Uterus (tissue), 4 donors: ENCODE measurements around the gene SLCO3A1. TPM values are rescaled to one million over a fixed set of nuclear protein-coding genes. Genes with fewer than 3 reads are reported as not detected.
"Not testable (repeated sequence)": the region's sequence is repeated elsewhere in the genome, so short reads cannot be mapped to it uniquely, and the experiment has no call there.

ENCODE experiments used
- DNase-seq, 2 donors: peaks; one replicate each; pipeline ENCODE4 v3.0.0-alpha.2; 2019 to 2020
- H3K27ac ChIP-seq, 2 donors: fragments of 200-600 bp; sonication (generic); 1 replicate in 1 of 2; 2 replicates in 1 of 2; pipeline ENCODE4 v1.5.1; 2016 to 2018
- H3K27me3 ChIP-seq, 2 donors: fragments of 200-600 bp; sonication (generic); one replicate each; pipeline ENCODE4 v1.5.1; 2018 to 2019; ENCODE audit warnings: control low read depth in 1 of 2
- H3K36me3 ChIP-seq, 2 donors: fragments of 200-600 bp; sonication (generic); one replicate each; pipeline ENCODE4 v1.5.1; 2019; ENCODE audit warnings: control low read depth in 1 of 2
- H3K4me1 ChIP-seq, 2 donors: fragments of 200-600 bp; sonication (generic); one replicate each; pipeline ENCODE4 v1.5.1; 2018 to 2019; ENCODE audit warnings: control low read depth in 1 of 2
- H3K4me3 ChIP-seq, 2 donors: fragments of 200-600 bp; sonication (generic); 1 replicate in 1 of 2; 2 replicates in 1 of 2; pipeline ENCODE4 v1.5.1; 2018 to 2019; ENCODE audit warnings: mild to moderate bottlenecking in 1 of 2
- H3K9me3 ChIP-seq, 2 donors: fragments of 200-600 bp; sonication (generic); one replicate each; pipeline ENCODE4 v1.5.1; 2019; ENCODE audit warnings: control low read depth in 1 of 2
- POLR2A ChIP-seq, 2 donors: fragments of 450-650 bp; IDR thresholded peaks; one replicate each; pipeline ENCODE4 v1.6.1; 2016; ENCODE audit warnings: antibody characterized with exemption in 2 of 2, mild to moderate bottlenecking in 1 of 2, moderate library complexity in 1 of 2
- intact Hi-C: fragments of 100-400 bp; cut with DNase I; formaldehyde crosslinking; loops from one replicate; pipeline ENCODE4 v1.15.1; 2023; ENCODE audit warnings: low total_unique reads
- total RNA-seq, 4 donors: library from RNA; depleted of rRNA in 3 of 4; stranded (reverse); fragments of >200 nt in 3 of 4; gene quantifications; one replicate each; pipeline versions ENCODE4 v1.1.0 to v1.2.4, GENCODE V29; 2014 to 2023
- TF ChIP-seq, protein P1 (sequence below), 4 experiments: fragments of 200-600 bp in 2 of 4; fragments of 450-650 bp in 2 of 4; sonication (generic) in 2 of 4; IDR thresholded peaks; one replicate each; pipeline ENCODE4 v1.5.1; 2016 to 2019; ENCODE audit warnings: antibody characterized with exemption in 4 of 4, mild to moderate bottlenecking in 2 of 4, moderate library complexity in 1 of 4
- donor health status: DM: yes; HTN: yes; CAD: no.

Gene SLCO3A1
- total RNA-seq, 4 donors from 2014 or later = 4.4 to 26.1 (median 9.5) TPM

DNA sequence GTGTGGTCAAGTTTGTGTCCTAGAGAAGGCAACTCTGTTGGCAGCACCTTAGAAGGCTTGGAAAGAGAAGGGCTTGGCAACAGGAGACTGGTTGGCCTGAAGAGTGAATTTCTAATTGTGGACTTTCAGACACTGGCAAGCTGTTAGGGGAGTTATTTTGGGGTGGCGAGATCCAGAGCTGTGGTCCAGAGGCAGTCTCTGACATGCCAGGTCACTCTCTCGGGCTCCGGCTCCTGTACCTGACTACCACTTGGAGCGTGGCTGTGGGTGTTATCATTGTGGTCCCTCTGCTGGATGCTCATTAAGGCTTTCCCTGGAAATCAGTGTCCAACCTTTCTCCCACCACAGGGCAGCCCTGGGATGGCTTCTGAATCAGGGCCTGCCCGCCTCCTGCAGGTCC, 209.0 kb downstream of the SLCO3A1 start:
- H3K4me1 ChIP-seq = no peaks in the 10 kb centered on the region
- DNase-seq = no peak
- H3K27me3 ChIP-seq = no peaks in the 10 kb centered on the region
- H3K4me3 ChIP-seq = no peak overlapping the region
- H3K9me3 ChIP-seq = no peaks in the 10 kb centered on the region
- H3K27ac ChIP-seq = no peak overlapping the region
- no peaks in the 10 kb centered on the region for H3K36me3 ChIP-seq
- TF ChIP-seq, protein P1, sequence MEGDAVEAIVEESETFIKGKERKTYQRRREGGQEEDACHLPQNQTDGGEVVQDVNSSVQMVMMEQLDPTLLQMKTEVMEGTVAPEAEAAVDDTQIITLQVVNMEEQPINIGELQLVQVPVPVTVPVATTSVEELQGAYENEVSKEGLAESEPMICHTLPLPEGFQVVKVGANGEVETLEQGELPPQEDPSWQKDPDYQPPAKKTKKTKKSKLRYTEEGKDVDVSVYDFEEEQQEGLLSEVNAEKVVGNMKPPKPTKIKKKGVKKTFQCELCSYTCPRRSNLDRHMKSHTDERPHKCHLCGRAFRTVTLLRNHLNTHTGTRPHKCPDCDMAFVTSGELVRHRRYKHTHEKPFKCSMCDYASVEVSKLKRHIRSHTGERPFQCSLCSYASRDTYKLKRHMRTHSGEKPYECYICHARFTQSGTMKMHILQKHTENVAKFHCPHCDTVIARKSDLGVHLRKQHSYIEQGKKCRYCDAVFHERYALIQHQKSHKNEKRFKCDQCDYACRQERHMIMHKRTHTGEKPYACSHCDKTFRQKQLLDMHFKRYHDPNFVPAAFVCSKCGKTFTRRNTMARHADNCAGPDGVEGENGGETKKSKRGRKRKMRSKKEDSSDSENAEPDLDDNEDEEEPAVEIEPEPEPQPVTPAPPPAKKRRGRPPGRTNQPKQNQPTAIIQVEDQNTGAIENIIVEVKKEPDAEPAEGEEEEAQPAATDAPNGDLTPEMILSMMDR (IDR thresholded peaks at IDR 0.05) = no peak
- no peak for TF ChIP-seq POLR2A (IDR thresholded peaks at IDR 0.05)
- intact Hi-C loops = no loop called here

DNA sequence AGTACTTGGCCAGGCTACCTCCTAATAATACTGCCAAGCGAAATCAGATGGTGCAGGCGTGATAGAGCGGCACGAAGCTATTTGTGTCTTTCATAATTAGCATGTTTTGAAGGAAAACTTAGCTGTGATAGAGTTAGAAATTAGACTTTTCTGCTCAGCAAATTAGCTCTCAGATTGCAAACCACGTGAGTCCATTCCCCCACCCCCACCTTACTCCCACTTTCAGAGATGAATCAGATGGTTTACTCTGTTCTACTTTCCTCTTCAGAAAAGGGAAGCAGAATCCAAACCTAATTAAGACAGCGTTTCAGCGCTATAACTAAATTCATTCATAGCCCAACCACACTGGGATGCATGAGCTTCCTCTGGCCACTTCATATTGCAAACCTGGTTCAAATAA, 214.6 kb downstream of the SLCO3A1 start:
- H3K4me1 ChIP-seq = no peaks in the 10 kb centered on the region
- no peak for TF ChIP-seq POLR2A (IDR thresholded peaks at IDR 0.05)
- TF ChIP-seq, protein P1 (IDR thresholded peaks at IDR 0.05) = no peak
- DNase-seq = no peak
- no peak overlapping the region for H3K4me3 ChIP-seq
- H3K27me3 ChIP-seq = no peaks in the 10 kb centered on the region
- intact Hi-C loops = no loop called here
- no peak overlapping the region for H3K27ac ChIP-seq
- H3K9me3 ChIP-seq = no peaks in the 10 kb centered on the region
- H3K36me3 ChIP-seq = no peaks in the 10 kb centered on the region

DNA sequence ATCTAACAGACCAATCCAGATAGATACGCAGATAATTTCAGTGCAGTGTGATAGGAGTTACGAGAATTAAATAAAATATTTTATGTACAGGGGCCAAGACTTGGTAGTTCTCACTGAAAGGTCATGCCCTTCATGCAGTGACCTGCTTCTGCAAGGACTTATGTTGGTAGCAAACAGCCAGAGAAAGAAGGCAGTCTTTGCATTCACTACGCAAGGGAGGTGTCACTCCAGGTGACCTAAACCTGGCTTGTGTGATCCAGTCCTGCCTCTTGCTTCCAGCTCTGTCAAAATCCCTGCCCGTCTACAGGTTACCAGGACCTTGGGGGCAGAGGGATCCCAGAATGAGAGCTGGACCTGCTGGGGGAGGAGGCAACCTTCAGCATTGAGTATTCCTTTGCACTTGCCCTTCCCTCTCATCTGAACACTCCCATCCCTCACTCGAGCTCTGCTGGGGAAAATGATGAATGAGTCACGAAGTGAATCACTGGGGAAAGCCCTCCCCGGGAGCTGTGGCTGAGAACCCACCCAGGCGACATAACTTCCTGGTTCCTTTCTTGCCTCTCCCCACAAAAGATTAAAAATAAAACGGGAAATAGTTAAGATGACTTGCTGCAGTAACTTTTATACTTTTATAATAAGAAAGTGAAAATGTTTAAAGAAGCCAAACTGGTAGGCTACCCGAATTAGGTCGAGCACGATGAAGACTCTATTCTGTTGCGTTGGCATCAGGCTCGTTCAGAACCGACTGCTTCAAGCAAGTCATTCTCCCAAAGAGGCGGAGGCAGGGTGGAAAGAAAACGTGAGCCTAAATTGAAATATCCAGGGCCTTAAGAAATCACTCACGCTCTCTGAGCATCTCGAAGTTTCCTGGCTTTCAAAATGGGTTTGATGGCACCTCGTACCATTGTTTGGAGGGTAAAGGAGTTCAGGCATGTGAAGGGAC, 216.1 kb downstream of the SLCO3A1 start:
- intact Hi-C loops = no loop called here
- peak; percentile 44 to 46 for DNase-seq
- no peak for TF ChIP-seq POLR2A (IDR thresholded peaks at IDR 0.05)
- TF ChIP-seq, protein P1 (IDR thresholded peaks at IDR 0.05) = no peak
- Histone ChIP-seq H3K4me1 (no peaks in the 10 kb centered on the region), H3K27ac (peak overlapping the region; percentile 42 to 52), H3K4me3 (no peak overlapping the region), H3K27me3 (no peaks in the 10 kb centered on the region), H3K36me3 (no peaks in the 10 kb centered on the region), H3K9me3 (no peaks in the 10 kb centered on the region)

DNA sequence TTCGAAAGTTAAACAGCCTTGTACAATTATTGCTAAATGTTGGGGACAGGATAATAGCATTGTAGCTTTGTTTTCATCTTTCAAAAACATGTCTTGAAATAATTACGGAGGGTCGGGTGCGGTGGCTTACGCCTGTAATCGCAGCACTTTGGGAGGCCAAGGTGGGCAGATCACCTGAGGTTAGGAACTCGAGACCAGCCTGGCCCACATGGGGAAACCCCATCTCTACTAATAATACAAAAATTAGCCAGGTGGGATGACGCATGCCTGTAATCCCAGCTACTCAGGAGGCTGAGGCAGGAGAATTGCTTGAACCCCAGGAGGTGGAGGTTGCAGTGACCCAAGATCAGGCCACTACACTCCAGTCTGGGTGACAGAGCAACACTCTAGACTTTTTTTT, 216.7 kb downstream of the SLCO3A1 start:
- intact Hi-C loops, DNase-seq, H3K4me1 ChIP-seq, H3K27me3 ChIP-seq, H3K9me3 ChIP-seq, H3K36me3 ChIP-seq, H3K4me3 ChIP-seq: not testable (repeated sequence)
- H3K27ac ChIP-seq = peak overlapping the region; percentile 42 to 52

DNA sequence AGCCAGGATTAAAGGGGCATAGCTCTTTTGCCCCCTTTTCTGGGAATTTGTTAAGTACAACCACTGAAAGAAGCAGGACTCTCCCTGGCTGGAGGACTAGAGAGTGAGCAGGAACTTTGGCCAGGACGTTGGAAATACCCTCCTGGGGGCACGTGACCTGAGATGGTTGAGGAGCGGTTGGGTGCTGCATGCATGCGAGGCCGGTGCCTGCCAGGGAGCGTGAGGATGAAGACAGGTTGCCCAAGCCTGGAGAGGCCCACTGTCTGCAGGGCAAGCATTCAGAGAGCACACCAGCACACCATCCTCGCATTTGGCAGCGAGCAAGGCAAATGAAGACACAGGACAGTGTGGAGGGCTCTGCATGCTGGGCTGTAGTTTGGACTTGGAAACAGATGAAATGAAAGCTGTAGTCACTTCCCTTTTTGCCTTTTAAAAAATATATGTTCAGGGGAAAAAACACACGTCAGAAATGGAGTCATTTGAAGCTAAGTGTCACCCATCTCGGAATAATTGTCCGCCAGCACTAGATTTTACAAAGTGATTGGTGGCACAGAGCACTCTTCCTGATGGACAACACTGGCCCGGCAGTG, 217.6 kb downstream of the SLCO3A1 start:
- Histone ChIP-seq H3K4me3 (no peak overlapping the region), H3K4me1 (no peaks in the 10 kb centered on the region), H3K27me3 (no peaks in the 10 kb centered on the region), H3K36me3 (no peaks in the 10 kb centered on the region), H3K9me3 (no peaks in the 10 kb centered on the region), H3K27ac (no peak overlapping the region)
- no peak for DNase-seq
- TF ChIP-seq POLR2A (IDR thresholded peaks at IDR 0.05) = no peak
- TF ChIP-seq, protein P1 (IDR thresholded peaks at IDR 0.05) = no peak
- intact Hi-C loops = no loop called here
